Cardiac septum (tissue), 1 donor: ENCODE results near the gene PDE4A. TPM values are rescaled to one million over a fixed set of nuclear protein-coding genes. Genes with fewer than 3 reads are reported as not detected.

Experiments
- DNase-seq: peaks from one replicate; pipeline ENCODE4 v3.0.0-alpha.2; 2020; ENCODE audit warnings: low spot score
- intact Hi-C: fragments of 100-400 bp; cut with DNase I; formaldehyde crosslinking; loops from one replicate; pipeline ENCODE4 v1.14.0; 2022
- total RNA-seq: library from RNA; stranded (reverse); fragmentation: NEBNext Ultra II Directional; extraction: Animal tissue kit (Norgen Biotek cat#: 25700); gene quantifications from one replicate; pipeline ENCODE4 v1.2.1, GENCODE V29; 2021
- donor health status: DM: no; HTN: no; CAD: no.

PDE4A gene
- total RNA-seq, 1 donor from 2014 or later, result 8.2 TPM

GRCh38 chr19:10499550-10500246, 79.4 kb downstream of the PDE4A start:
- intact Hi-C loops, result loop anchor here (5.0 to 10.0 kb wide), 2 partner anchors 97 to 145 kb away; partner anchors contain the start of gene CDC37
- no peak for DNase-seq

GRCh38 chr19:10500247-10500592, 79.9 kb downstream of the PDE4A start:
- intact Hi-C loops, result loop anchor here (5.0 to 10.0 kb wide), 2 partner anchors 98 to 145 kb away; partner anchors contain the start of gene CDC37
- no peak for DNase-seq

GRCh38 chr19:10501971-10502523, 81.7 kb downstream of the PDE4A start:
- DNase-seq, result peak; percentile 87
- intact Hi-C loops, result loop anchor here (5.0 to 10.0 kb wide), 2 partner anchors 100 to 143 kb away; partner anchors contain the start of gene CDC37

- DNase-seq, result peak; percentile 96
- intact Hi-C loops, result loop anchor here (5.0 to 10.0 kb wide), 2 partner anchors 100 to 142 kb away; partner anchors contain the start of gene CDC37
Measured at GRCh38 chr19:10502524-10503001, 82.2 kb downstream of the PDE4A start.

GRCh38 chr19:10503002-10503789, 82.9 kb downstream of the PDE4A start, which contains the start of gene KEAP1:
Gene KEAP1 (minus strand): TSS chr19:10503356. CDS start chr19:10500033, 3,323 bp downstream.
- intact Hi-C loops, result loop anchor here (5.0 to 10.0 kb wide), 2 partner anchors 101 to 142 kb away; partner anchors contain the start of gene CDC37
- peak; percentile 77 for DNase-seq

- intact Hi-C loops, result loop anchor here (2.0 to 10.0 kb wide), 2 partner anchors 67 to 139 kb away; no protein-coding TSS in a partner anchor
Measured at GRCh38 chr19:10505583-10506229, 85.4 kb downstream of the PDE4A start.

GRCh38 chr19:10508036-10508435, 87.7 kb downstream of the PDE4A start:
- DNase-seq, result no peak
- intact Hi-C loops, result loop anchor here (10.0 kb wide), 1 partner anchor 137 kb away; no protein-coding TSS in a partner anchor

More at GRCh38 chr19:10505583-10506229, 85.4 kb downstream of the PDE4A start:
- peak; percentile 89 for DNase-seq

- DNase-seq, result no peak
- intact Hi-C loops, result loop anchor here (10.0 kb wide), 1 partner anchor 136 kb away; no protein-coding TSS in a partner anchor
Measured at GRCh38 chr19:10508707-10509106, 88.4 kb downstream of the PDE4A start.

GRCh38 chr19:10510301-10510802, 90.0 kb downstream of the PDE4A start:
- DNase-seq, result no peak
- intact Hi-C loops, result no loop called here

- intact Hi-C loops, result no loop called here
Measured at GRCh38 chr19:10513223-10513622, 92.9 kb downstream of the PDE4A start.

GRCh38 chr19:10514211-10515145, 94.1 kb downstream of the PDE4A start:
- intact Hi-C loops, result no loop called here
- no peak for DNase-seq

More at GRCh38 chr19:10513223-10513622, 92.9 kb downstream of the PDE4A start:
- DNase-seq, result no peak

GRCh38 chr19:10516064-10516385, 95.7 kb downstream of the PDE4A start:
- intact Hi-C loops, result no loop called here
- DNase-seq, result no peak

- DNase-seq, result no peak
- intact Hi-C loops, result no loop called here
Measured at GRCh38 chr19:10516671-10517286, 96.4 kb downstream of the PDE4A start.

GRCh38 chr19:10517361-10517759, 97.0 kb downstream of the PDE4A start, which contains the start of gene S1PR5:
Gene S1PR5 (minus strand): TSS chr19:10517447. CDS start chr19:10515011, 2,436 bp downstream.
- DNase-seq, result no peak
- intact Hi-C loops, result no loop called here

GRCh38 chr19:10517760-10518443, 97.6 kb downstream of the PDE4A start:
- intact Hi-C loops, result no loop called here
- DNase-seq, result no peak

- intact Hi-C loops, result no loop called here
- no peak for DNase-seq
Measured at GRCh38 chr19:10518444-10519361, 98.4 kb downstream of the PDE4A start.
